Esophagus muscularis mucosa (tissue), 4 donors: ENCODE results near the gene C12orf42. TPM values are rescaled to one million over a fixed set of nuclear protein-coding genes. Genes with fewer than 3 reads are reported as not detected.

Source experiments
- DNase-seq: peaks from one replicate; pipeline ENCODE4 v3.0.0-alpha.2; 2017; ENCODE audit errors: extremely low spot score
- H3K27ac ChIP-seq, 4 donors: fragments of 200-600 bp; sonication (generic); replicated peaks in 1 of 4; 1 replicate in 3 of 4; 2 replicates in 1 of 4; pipeline ENCODE4 v1.5.1; 2016 to 2019; ENCODE audit warnings: mild to moderate bottlenecking in 1 of 4
- H3K27me3 ChIP-seq, 4 donors: fragments of 200-600 bp; sonication (generic); one replicate each; pipeline versions ENCODE4 v1.5.1 to v1.6.0; 2016 to 2019
- H3K36me3 ChIP-seq, 4 donors: fragments of 200-600 bp; sonication (generic); one replicate each; pipeline ENCODE4 v1.5.1; 2016 to 2019
- H3K4me1 ChIP-seq, 4 donors: fragments of 200-600 bp; sonication (generic); one replicate each; pipeline ENCODE4 v1.5.1; 2016 to 2019
- H3K4me3 ChIP-seq, 4 donors: fragments of 200-600 bp; sonication (generic); 1 replicate in 2 of 4; 2 replicates in 2 of 4; pipeline ENCODE4 v1.5.1; 2016 to 2019; ENCODE audit warnings: mild to moderate bottlenecking in 4 of 4, moderate library complexity in 1 of 4
- H3K9me3 ChIP-seq, 4 donors: fragments of 200-600 bp; sonication (generic); 1 replicate in 3 of 4; 2 replicates in 1 of 4; pipeline ENCODE4 v1.5.1; 2016 to 2019
- CTCF ChIP-seq, 3 experiments: fragments of 200-600 bp in 2 of 3; fragments of 450-650 bp in 1 of 3; sonication (generic) in 2 of 3; IDR thresholded peaks; one replicate each; pipeline ENCODE4 v1.5.1; 2017 to 2019; ENCODE audit warnings: antibody characterized with exemption in 3 of 3, mild to moderate bottlenecking in 2 of 3, moderate library complexity in 1 of 3
- EP300 ChIP-seq: sonication (generic); formaldehyde crosslinking; IDR thresholded peaks from one replicate; pipeline ENCODE4 v1.6.1; 2017; ENCODE audit warnings: antibody characterized with exemption
- POLR2A ChIP-seq: fragments of 450-650 bp; IDR thresholded peaks from one replicate; pipeline ENCODE4 v1.6.1; 2017; ENCODE audit warnings: antibody characterized with exemption, moderate library complexity, mild to moderate bottlenecking, low read depth
- POLR2AphosphoS5 ChIP-seq, 2 donors: sonication (generic); formaldehyde crosslinking; IDR thresholded peaks; one replicate each; pipeline ENCODE4 v1.6.1; 2017; ENCODE audit warnings: antibody characterized with exemption in 2 of 2
- WGBS: methylation state at CpG from one replicate; pipeline ENCODE4 v1.1.5; 2018; 5-methylcytosine and 5-hydroxymethylcytosine counted together
- intact Hi-C: fragments of 100-400 bp; cut with DNase I; formaldehyde crosslinking; loops from one replicate; pipeline ENCODE4 v1.15.1; 2023
- total RNA-seq, 4 donors: library from RNA; depleted of rRNA; stranded (reverse); fragments of >200 nt; gene quantifications; one replicate each; pipeline versions ENCODE4 v1.1.0 to v1.2.1, GENCODE V29; 2016

The C12orf42 gene
- total RNA-seq, 4 donors from 2014 or later = not detected

- H3K9me3 ChIP-seq = no peaks in the 10 kb centered on the region
- TF ChIP-seq POLR2AphosphoS5 (IDR thresholded peaks at IDR 0.05) = no peak
- TF ChIP-seq CTCF (IDR thresholded peaks at IDR 0.05) = no peak
- TF ChIP-seq EP300 = no peak
- TF ChIP-seq POLR2A = no peak
- H3K27me3 ChIP-seq = no peaks in the 10 kb centered on the region
- no peaks in the 10 kb centered on the region for H3K4me1 ChIP-seq
- no peaks in the 10 kb centered on the region for H3K36me3 ChIP-seq
- intact Hi-C loops = no loop called here
- 33% methylated on average over 2 of the region's 2 CpGs for WGBS
- no peak for DNase-seq
- no peak overlapping the region for H3K4me3 ChIP-seq
- no peak overlapping the region for H3K27ac ChIP-seq
Measured at GRCh38 chr12:103279444-103279843, 216.3 kb downstream of the C12orf42 start.

DNA sequence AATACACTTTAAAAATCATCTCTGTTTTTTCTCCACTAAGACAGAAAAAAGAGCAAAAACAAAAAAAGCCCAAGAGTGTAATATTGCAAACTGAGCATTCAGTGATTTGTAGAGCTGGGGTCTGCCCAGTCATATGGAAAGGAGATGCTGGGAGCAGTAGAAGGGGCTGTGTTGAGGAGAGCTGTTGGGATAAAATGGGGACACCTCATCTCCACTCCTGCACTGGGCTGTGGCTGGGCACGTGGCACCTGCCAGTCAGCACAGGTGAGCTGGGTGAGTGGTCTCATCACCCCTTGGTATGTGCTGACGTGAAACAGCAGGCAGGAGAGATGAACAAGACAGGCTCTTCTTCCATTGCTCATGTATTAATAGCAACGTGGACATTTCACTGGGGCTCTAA is 217.4 kb downstream of the C12orf42 start:
- intact Hi-C loops = no loop called here
- H3K27me3 ChIP-seq = no peaks in the 10 kb centered on the region
- DNase-seq = no peak
- no peaks in the 10 kb centered on the region for H3K36me3 ChIP-seq
- no peaks in the 10 kb centered on the region for H3K9me3 ChIP-seq
- H3K4me1 ChIP-seq = no peaks in the 10 kb centered on the region
- WGBS = 64% methylated on average over 3 of the region's 3 CpGs
- no peak overlapping the region for H3K4me3 ChIP-seq
- TF ChIP-seq POLR2A (no peak), POLR2AphosphoS5 (IDR thresholded peaks at IDR 0.05) (no peak), CTCF (IDR thresholded peaks at IDR 0.05) (no peak), EP300 (no peak)
- H3K27ac ChIP-seq = no peak overlapping the region

- WGBS = 67% methylated on average over 3 of the region's 3 CpGs
Measured at GRCh38 chr12:103273645-103274044, 222.1 kb downstream of the C12orf42 start.

DNA sequence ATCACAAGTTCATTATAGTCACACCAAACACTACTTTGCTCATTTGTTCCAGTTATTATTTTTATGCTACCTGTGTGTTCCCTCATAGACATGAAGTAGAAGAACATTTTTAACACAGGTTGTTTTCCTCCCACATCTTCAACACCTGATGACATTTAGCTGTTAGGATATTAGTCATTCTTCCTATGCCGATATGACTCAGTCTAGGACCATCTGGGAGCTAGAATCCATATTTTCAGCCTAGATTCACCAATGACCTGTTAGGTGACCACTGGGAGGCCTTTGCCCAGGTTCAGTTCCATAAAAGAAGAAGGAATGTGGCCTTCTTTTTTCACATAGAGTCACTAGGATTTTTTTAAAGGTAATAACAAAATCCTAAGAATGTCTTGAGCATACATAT is 222.8 kb downstream of the C12orf42 start:
- intact Hi-C loops = no loop called here
- WGBS = 78% methylated on average over 1 of the region's 1 CpG
- no peak overlapping the region for H3K27ac ChIP-seq
- DNase-seq = no peak
- no peaks in the 10 kb centered on the region for H3K9me3 ChIP-seq
- no peaks in the 10 kb centered on the region for H3K4me1 ChIP-seq
- H3K27me3 ChIP-seq = no peaks in the 10 kb centered on the region
- no peak for TF ChIP-seq CTCF (IDR thresholded peaks at IDR 0.05)
- no peak for TF ChIP-seq POLR2A
- TF ChIP-seq POLR2AphosphoS5 (IDR thresholded peaks at IDR 0.05) = no peak
- TF ChIP-seq EP300 = no peak
- no peaks in the 10 kb centered on the region for H3K36me3 ChIP-seq
- no peak overlapping the region for H3K4me3 ChIP-seq

More at GRCh38 chr12:103273645-103274044, 222.1 kb downstream of the C12orf42 start:
- H3K4me1 ChIP-seq = no peaks in the 10 kb centered on the region
- no peak for TF ChIP-seq POLR2AphosphoS5 (IDR thresholded peaks at IDR 0.05)
- TF ChIP-seq CTCF (IDR thresholded peaks at IDR 0.05) = no peak
- no peak for TF ChIP-seq POLR2A
- TF ChIP-seq EP300 = no peak
- H3K27ac ChIP-seq = no peak overlapping the region
- no peak overlapping the region for H3K4me3 ChIP-seq
- DNase-seq = no peak
- H3K9me3 ChIP-seq = no peaks in the 10 kb centered on the region
- H3K36me3 ChIP-seq = no peaks in the 10 kb centered on the region
- intact Hi-C loops = no loop called here
- H3K27me3 ChIP-seq = no peaks in the 10 kb centered on the region

GRCh38 chr12:103269946-103270345 is 225.8 kb downstream of the C12orf42 start:
- H3K27me3 ChIP-seq = no peaks in the 10 kb centered on the region
- H3K4me1 ChIP-seq = no peaks in the 10 kb centered on the region
- no peak for DNase-seq
- H3K36me3 ChIP-seq = no peaks in the 10 kb centered on the region
- no peak overlapping the region for H3K27ac ChIP-seq
- TF ChIP-seq CTCF (IDR thresholded peaks at IDR 0.05) (no peak), POLR2A (no peak), EP300 (no peak), POLR2AphosphoS5 (IDR thresholded peaks at IDR 0.05) (no peak)
- H3K4me3 ChIP-seq = no peak overlapping the region
- no peaks in the 10 kb centered on the region for H3K9me3 ChIP-seq
- intact Hi-C loops = no loop called here
